MCF 10A (cell line): ENCODE results near the gene POU4F3. TPM values are rescaled to one million over a fixed set of nuclear protein-coding genes. Genes with fewer than 3 reads are reported as not detected.

Source experiments
- BruUV-seq: library from RNA; stranded (reverse); fragments of 400-500 nt; replicated peaks from 2 replicates; lab custom pipeline; 2021; lab: Mats Ljungman, UMichigan
- CTCF ChIA-PET: fragments of 300-600 bp; sonication (Branson Sonifier 250); formaldehyde crosslinking; extraction: SDS; loops from one replicate; lab custom pipeline; 2021; ENCODE audit warnings: antibody characterized with exemption, inconsistent platforms; lab: Yijun Ruan, JAX
- POLR2A ChIA-PET: fragments of 300-600, 350-650 bp; sonication (Branson Sonifier 250); formaldehyde crosslinking; extraction: SDS; loops from one replicate; lab custom pipeline; 2020; ENCODE audit warnings: antibody characterized with exemption, inconsistent platforms; lab: Yijun Ruan, JAX
- DNase-seq: peaks from one replicate; pipeline ENCODE4 v3.0.0-alpha.2; 2018; ENCODE audit not compliant: unreplicated experiment
- H3K27ac Mint-ChIP-seq: one replicate; pipeline ENCODE4 v1.8.0; 2022; ENCODE audit warnings: mild to moderate bottlenecking, low read depth, mixed read lengths; ENCODE audit not compliant: unreplicated experiment
- H3K27me3 Mint-ChIP-seq: one replicate; pipeline ENCODE4 v1.8.0; 2022; ENCODE audit warnings: mixed read lengths; ENCODE audit not compliant: insufficient read depth, unreplicated experiment
- H3K36me3 Mint-ChIP-seq: one replicate; pipeline ENCODE4 v1.8.0; 2022; ENCODE audit warnings: mild to moderate bottlenecking, moderate library complexity, mixed read lengths; ENCODE audit not compliant: insufficient read depth, unreplicated experiment
- H3K4me1 Mint-ChIP-seq: one replicate; pipeline ENCODE4 v1.8.0; 2022; ENCODE audit warnings: mixed read lengths; ENCODE audit not compliant: insufficient read depth, unreplicated experiment
- H3K4me3 Mint-ChIP-seq: one replicate; pipeline ENCODE4 v1.8.0; 2022; ENCODE audit warnings: mild to moderate bottlenecking, moderate library complexity, mixed read lengths; ENCODE audit not compliant: unreplicated experiment
- H3K9me3 Mint-ChIP-seq: one replicate; pipeline ENCODE4 v1.8.0; 2022; ENCODE audit warnings: mixed read lengths; ENCODE audit not compliant: unreplicated experiment
- intact Hi-C: fragments of 100-400 bp; cut with micrococcal nuclease; formaldehyde crosslinking; loops from 2 replicates; pipeline ENCODE4 v1.14.1; 2022
- total RNA-seq: library from RNA; stranded (reverse); gene quantifications from 2 replicates; pipeline ENCODE4 v1.2.3, GENCODE V29; 2022
- TF ChIP-seq, protein P1 (sequence below): fragments of 200-600 bp; IDR thresholded peaks from one replicate; pipeline ENCODE4 v1.8.0; 2022; ENCODE audit warnings: antibody characterized with exemption, mild to moderate bottlenecking; ENCODE audit not compliant: unreplicated experiment

POU4F3 gene
- total RNA-seq, 1 experiment from 2014 or later, result 0.16 TPM

GRCh38 chr5:146359836-146360235 lies 21.2 kb downstream of the POU4F3 start:
- CTCF ChIA-PET, result interaction anchor here (0.6 to 0.9 kb wide), 2 partner anchors 68 to 101 kb away, joined by 3 read pairs; no protein-coding TSS in a partner anchor
- H3K4me3 Mint-ChIP-seq, result no peak overlapping the region
- POLR2A ChIA-PET, result no interaction called here
- H3K27me3 Mint-ChIP-seq, result peaks cover 21% of the 10 kb centered on the region
- no peaks in the 10 kb centered on the region for H3K9me3 Mint-ChIP-seq
- intact Hi-C loops, result no loop called here
- no peak overlapping the region for H3K27ac Mint-ChIP-seq
- TF ChIP-seq, protein P1, sequence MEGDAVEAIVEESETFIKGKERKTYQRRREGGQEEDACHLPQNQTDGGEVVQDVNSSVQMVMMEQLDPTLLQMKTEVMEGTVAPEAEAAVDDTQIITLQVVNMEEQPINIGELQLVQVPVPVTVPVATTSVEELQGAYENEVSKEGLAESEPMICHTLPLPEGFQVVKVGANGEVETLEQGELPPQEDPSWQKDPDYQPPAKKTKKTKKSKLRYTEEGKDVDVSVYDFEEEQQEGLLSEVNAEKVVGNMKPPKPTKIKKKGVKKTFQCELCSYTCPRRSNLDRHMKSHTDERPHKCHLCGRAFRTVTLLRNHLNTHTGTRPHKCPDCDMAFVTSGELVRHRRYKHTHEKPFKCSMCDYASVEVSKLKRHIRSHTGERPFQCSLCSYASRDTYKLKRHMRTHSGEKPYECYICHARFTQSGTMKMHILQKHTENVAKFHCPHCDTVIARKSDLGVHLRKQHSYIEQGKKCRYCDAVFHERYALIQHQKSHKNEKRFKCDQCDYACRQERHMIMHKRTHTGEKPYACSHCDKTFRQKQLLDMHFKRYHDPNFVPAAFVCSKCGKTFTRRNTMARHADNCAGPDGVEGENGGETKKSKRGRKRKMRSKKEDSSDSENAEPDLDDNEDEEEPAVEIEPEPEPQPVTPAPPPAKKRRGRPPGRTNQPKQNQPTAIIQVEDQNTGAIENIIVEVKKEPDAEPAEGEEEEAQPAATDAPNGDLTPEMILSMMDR, result no peak
- BruUV-seq, result no TSS peak
- no peak for DNase-seq
- H3K36me3 Mint-ChIP-seq, result no peaks in the 10 kb centered on the region
- H3K4me1 Mint-ChIP-seq, result no peaks in the 10 kb centered on the region

- Mint-ChIP-seq H3K4me3 (no peak overlapping the region), H3K4me1 (no peaks in the 10 kb centered on the region), H3K36me3 (no peaks in the 10 kb centered on the region), H3K27me3 (peaks cover 41% of the 10 kb centered on the region), H3K9me3 (no peaks in the 10 kb centered on the region), H3K27ac (no peak overlapping the region)
- intact Hi-C loops, result no loop called here
- ChIA-PET POLR2A (no interaction called here), CTCF (interaction anchor here (0.7 kb wide), 1 partner anchor 1442 kb away, joined by 3 read pairs; no protein-coding TSS in a partner anchor)
- no TSS peak for BruUV-seq
- DNase-seq, result peak; percentile 52
- TF ChIP-seq, protein P1, result no peak
Measured at GRCh38 chr5:146363161-146363874, 24.7 kb downstream of the POU4F3 start.

DNA sequence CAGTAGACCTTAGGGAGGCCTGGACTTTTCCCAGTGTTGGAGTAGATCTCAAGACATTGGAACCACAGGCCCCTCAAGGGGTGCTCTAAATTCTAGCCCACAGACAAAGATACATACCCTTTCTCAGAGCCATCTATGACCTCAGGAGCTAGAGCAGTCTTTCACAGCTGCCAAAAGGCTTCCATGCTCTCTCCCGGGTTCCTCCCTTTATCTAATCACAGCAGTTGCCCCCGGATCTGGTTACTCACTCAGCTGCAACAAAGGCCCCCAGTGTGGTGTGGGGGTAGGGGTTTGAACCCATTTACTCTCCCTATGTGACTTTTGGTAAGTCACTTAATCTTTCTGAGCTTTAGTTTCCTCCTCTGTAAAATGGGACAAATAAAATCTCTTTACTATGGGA lies 27.0 kb downstream of the POU4F3 start:
- Mint-ChIP-seq H3K4me1 (no peaks in the 10 kb centered on the region), H3K27ac (no peak overlapping the region), H3K36me3 (no peaks in the 10 kb centered on the region), H3K9me3 (no peaks in the 10 kb centered on the region), H3K4me3 (no peak overlapping the region), H3K27me3 (peaks cover 51% of the 10 kb centered on the region)
- CTCF ChIA-PET, result interaction anchor here (0.7 to 1.5 kb wide), 2 partner anchors 13 to 63 kb away, joined by 3 to 4 read pairs; no protein-coding TSS in a partner anchor
- intact Hi-C loops, result no loop called here
- BruUV-seq, result no TSS peak
- POLR2A ChIA-PET, result interaction anchor here (0.6 to 0.7 kb wide), 2 partner anchors 200 to 219 kb away, joined by 3 read pairs; no protein-coding TSS in a partner anchor
- TF ChIP-seq, protein P1, result no peak
- no peak for DNase-seq

- no peak overlapping the region for H3K27ac Mint-ChIP-seq
- H3K4me3 Mint-ChIP-seq, result no peak overlapping the region
- H3K36me3 Mint-ChIP-seq, result no peaks in the 10 kb centered on the region
- peaks cover 41% of the 10 kb centered on the region for H3K27me3 Mint-ChIP-seq
- POLR2A ChIA-PET, result no interaction called here
- no TSS peak for BruUV-seq
- no peak for DNase-seq
- TF ChIP-seq, protein P1, result no peak
- H3K4me1 Mint-ChIP-seq, result no peaks in the 10 kb centered on the region
- no peaks in the 10 kb centered on the region for H3K9me3 Mint-ChIP-seq
- intact Hi-C loops, result no loop called here
- CTCF ChIA-PET, result interaction anchor here (0.6 kb wide), 1 partner anchor 158 kb away, joined by 3 read pairs; no protein-coding TSS in a partner anchor
Measured at GRCh38 chr5:146366904-146367303, 28.3 kb downstream of the POU4F3 start.
